SK-N-MC (cell line): Measurements from ENCODE around the gene DNAH17.

Experiments used
- EZH2 ChIP-seq: fragments of 200-600 bp; sonication (generic); IDR thresholded peaks from one replicate; pipeline ENCODE4 v1.6.1; 2017; ENCODE audit warnings: antibody characterized with exemption
- POLR2AphosphoS5 ChIP-seq: IDR thresholded peaks from 2 replicates; pipeline ENCODE4 v1.6.1; 2012; ENCODE audit warnings: mild to moderate bottlenecking, low read depth, low read length, borderline replicate concordance

DNA sequence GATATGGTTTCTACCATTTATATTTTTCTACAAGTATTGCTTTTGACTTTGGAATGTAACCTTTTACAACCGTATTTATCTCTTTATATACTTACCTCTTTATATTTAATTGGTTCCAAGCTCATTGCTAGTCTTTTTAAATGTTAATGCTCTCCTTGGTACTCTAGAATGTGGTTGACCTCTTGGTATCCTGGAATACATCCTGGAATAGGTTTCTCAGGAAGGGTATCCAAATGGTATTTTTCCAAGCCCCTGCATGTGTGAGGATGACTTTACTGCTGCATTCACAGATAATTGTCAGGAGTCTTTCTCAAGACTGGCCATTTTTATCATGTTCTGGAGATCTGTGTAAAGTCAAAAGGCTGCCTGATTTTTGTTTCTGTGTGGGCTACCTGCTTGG is 30.2 kb downstream of the DNAH17 start:
- no peak for TF ChIP-seq POLR2AphosphoS5
- TF ChIP-seq EZH2: no peak
